ENCODE results near the gene CALHM5. TPM values are rescaled to one million over a fixed set of nuclear protein-coding genes. Genes with fewer than 3 reads are reported as not detected.

The CALHM5 gene
- total RNA-seq, 1 experiment from 2014 or later, result not detected

GRCh38 chr6:116564921-116565872, 53.8 kb downstream of the CALHM5 start:
- Histone ChIP-seq H3K27ac (ENCODE audit: low read length) (no peak overlapping the region), H3K4me1 (ENCODE audit: control insufficient read depth, insufficient read depth, low read length) (peaks cover 9% of the 10 kb centered on the region), H3K9me3 (ENCODE audit: control insufficient read depth, insufficient read depth, low read depth, low read length) (no peaks in the 10 kb centered on the region), H3K36me3 (ENCODE audit: control insufficient read depth, insufficient read depth, low read length) (no peaks in the 10 kb centered on the region), H3K27me3 (ENCODE audit: control insufficient read depth, insufficient read depth, low read length) (peaks cover 19% of the 10 kb centered on the region), H3K4me3 (ENCODE audit: low read depth in 2 of 2, low read length in 2 of 2) (no peak overlapping the region)
- DNase-seq (ENCODE audit: low read depth, low spot score) (no peak), ATAC-seq (no peak)
- TF ChIP-seq CTCF (IDR thresholded peaks at IDR 0.05), result no peak
- no peak for TF ChIP-seq REST (IDR thresholded peaks at IDR 0.05; ENCODE audit: insufficient read depth in 1 of 2, low read depth in 2 of 2, low read length in 1 of 2)
- no peak for TF ChIP-seq TCF7L2 (IDR thresholded peaks at IDR 0.05; ENCODE audit: low read depth, low read length)
- TF ChIP-seq POLR2AphosphoS5 (IDR thresholded peaks at IDR 0.05; ENCODE audit: low read depth, low read length), result no peak
- no peak for TF ChIP-seq SIN3A (IDR thresholded peaks at IDR 0.05; ENCODE audit: borderline replicate concordance, insufficient read depth, low read depth, low read length)
- CTCF ChIA-PET, result interaction anchor here (0.5 kb wide), 1 partner anchor 213 kb away, joined by 3 read pairs; no protein-coding TSS in a partner anchor
- intact Hi-C loops (cut with micrococcal nuclease; ENCODE audit: unreplicated experiment) (no loop called here), in situ Hi-C loops (cut with HindIII; ENCODE audit: low pct_unique_long_range_greater_than_20kb, low sequenced_read_pairs) (no loop called here)
- BruUV-seq (replicated peaks), result no TSS peak
- POLR2A ChIA-PET, result no interaction called here

GRCh38 chr6:116568111-116568510, 56.7 kb downstream of the CALHM5 start:
- Histone ChIP-seq H3K27ac (ENCODE audit: low read length) (no peak overlapping the region), H3K9me3 (ENCODE audit: control insufficient read depth, insufficient read depth, low read depth, low read length) (no peaks in the 10 kb centered on the region), H3K4me1 (ENCODE audit: control insufficient read depth, insufficient read depth, low read length) (peaks cover 17% of the 10 kb centered on the region), H3K4me3 (ENCODE audit: low read depth in 2 of 2, low read length in 2 of 2) (no peak overlapping the region), H3K36me3 (ENCODE audit: control insufficient read depth, insufficient read depth, low read length) (no peaks in the 10 kb centered on the region; the same call in none of the 2 replicates), H3K27me3 (ENCODE audit: control insufficient read depth, insufficient read depth, low read length) (peaks cover 8% of the 10 kb centered on the region)
- intact Hi-C loops (cut with micrococcal nuclease; ENCODE audit: unreplicated experiment) (no loop called here), in situ Hi-C loops (cut with HindIII; ENCODE audit: low pct_unique_long_range_greater_than_20kb, low sequenced_read_pairs) (no loop called here)
- ChIA-PET POLR2A (no interaction called here), CTCF (interaction anchor here (0.6 kb wide), 1 partner anchor 175 kb away, joined by 3 read pairs; no protein-coding TSS in a partner anchor)
- BruUV-seq (replicated peaks), result no TSS peak
- DNase-seq (ENCODE audit: low read depth, low spot score) (no peak), ATAC-seq (no peak)
- no peak for TF ChIP-seq CTCF (IDR thresholded peaks at IDR 0.05)
- no peak for TF ChIP-seq TCF7L2 (IDR thresholded peaks at IDR 0.05; ENCODE audit: low read depth, low read length)
- TF ChIP-seq REST (IDR thresholded peaks at IDR 0.05; ENCODE audit: insufficient read depth in 1 of 2, low read depth in 2 of 2, low read length in 1 of 2), result no peak
- TF ChIP-seq POLR2AphosphoS5 (IDR thresholded peaks at IDR 0.05; ENCODE audit: low read depth, low read length), result no peak
- TF ChIP-seq SIN3A (IDR thresholded peaks at IDR 0.05; ENCODE audit: borderline replicate concordance, insufficient read depth, low read depth, low read length), result no peak

Data from Panc1 (cell line).